Osteocyte (in vitro differentiated cells): Measurements from ENCODE around the gene PLCB4. TPM values are rescaled to one million over a fixed set of nuclear protein-coding genes. Genes with fewer than 3 reads are reported as not detected.
A peak's percentile ranks its signal among the peaks of the same experiment; 100 is the strongest.

ENCODE experiments used
- DNase-seq: peaks from one replicate; pipeline ENCODE4 v3.0.0; 2021; ENCODE audit warnings: mixed read lengths; ENCODE audit not compliant: unreplicated experiment; ENCODE audit errors: extremely low spot score
- H3K27ac Mint-ChIP-seq: one replicate; pipeline ENCODE4 v1.8.0; 2021; ENCODE audit warnings: mild to moderate bottlenecking, mixed read lengths; ENCODE audit not compliant: unreplicated experiment
- H3K27me3 Mint-ChIP-seq: one replicate; pipeline ENCODE4 v1.8.0; 2021; ENCODE audit warnings: mixed read lengths; ENCODE audit not compliant: unreplicated experiment
- H3K36me3 Mint-ChIP-seq: one replicate; pipeline ENCODE4 v1.8.0; 2021; ENCODE audit warnings: mixed read lengths; ENCODE audit not compliant: unreplicated experiment
- H3K4me1 Mint-ChIP-seq: one replicate; pipeline ENCODE4 v1.8.0; 2021; ENCODE audit warnings: mixed read lengths; ENCODE audit not compliant: unreplicated experiment
- H3K4me3 Mint-ChIP-seq: one replicate; pipeline ENCODE4 v1.8.0; 2021; ENCODE audit warnings: mild to moderate bottlenecking, moderate library complexity, mixed read lengths; ENCODE audit not compliant: unreplicated experiment
- H3K9me3 Mint-ChIP-seq: one replicate; pipeline ENCODE4 v1.8.0; 2021; ENCODE audit warnings: mixed read lengths; ENCODE audit not compliant: unreplicated experiment
- CTCF ChIP-seq: fragments of 200-600 bp; sonication (generic); IDR thresholded peaks from 2 replicates; pipeline ENCODE4 v1.5.0; 2021; ENCODE audit warnings: antibody characterized with exemption, mild to moderate bottlenecking, moderate library complexity
- total RNA-seq: library from RNA; stranded (reverse); gene quantifications from 2 replicates; pipeline ENCODE4 v1.2.1, GENCODE V29; 2021

PLCB4 gene
- total RNA-seq, 1 donor from 2014 or later = 5.3 TPM

DNA sequence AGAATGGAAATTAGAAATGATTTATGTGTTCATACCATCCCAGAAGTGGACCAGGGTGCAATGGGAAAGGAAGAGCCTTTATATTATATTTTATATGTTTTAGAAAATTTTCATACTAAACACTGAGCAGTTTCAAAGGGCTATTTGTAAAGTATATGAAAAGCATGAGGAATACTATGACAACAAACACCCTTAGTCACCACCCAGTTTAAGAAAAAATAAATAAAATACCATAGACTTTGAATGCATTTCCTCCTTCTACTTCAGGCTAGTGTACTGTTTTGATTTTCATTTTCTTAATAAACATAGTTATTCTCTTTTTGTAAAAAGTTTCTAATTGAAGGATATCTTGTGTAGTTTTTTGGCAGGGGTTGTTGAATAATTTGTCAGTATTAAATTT, 191.1 kb downstream of the PLCB4 start:
- no peaks in the 10 kb centered on the region for H3K9me3 Mint-ChIP-seq
- H3K4me1 Mint-ChIP-seq = peaks cover 15% of the 10 kb centered on the region
- no peak overlapping the region for H3K27ac Mint-ChIP-seq
- no peaks in the 10 kb centered on the region for H3K36me3 Mint-ChIP-seq
- no peak for TF ChIP-seq CTCF
- no peak for DNase-seq
- no peak overlapping the region for H3K4me3 Mint-ChIP-seq
- H3K27me3 Mint-ChIP-seq = no peaks in the 10 kb centered on the region

- no peaks in the 10 kb centered on the region for H3K27me3 Mint-ChIP-seq
- no peak for DNase-seq
- no peak for TF ChIP-seq CTCF
- H3K36me3 Mint-ChIP-seq = no peaks in the 10 kb centered on the region
- no peak overlapping the region for H3K27ac Mint-ChIP-seq
- H3K4me1 Mint-ChIP-seq = peaks cover 15% of the 10 kb centered on the region
- H3K9me3 Mint-ChIP-seq = no peaks in the 10 kb centered on the region
- no peak overlapping the region for H3K4me3 Mint-ChIP-seq
Observed at GRCh38 chr20:9261781-9262180, 192.9 kb downstream of the PLCB4 start.

GRCh38 chr20:9262653-9263194, 193.8 kb downstream of the PLCB4 start:
- Mint-ChIP-seq H3K4me1 (peaks cover 15% of the 10 kb centered on the region), H3K27ac (peak overlapping the region; percentile 64), H3K4me3 (no peak overlapping the region), H3K27me3 (no peaks in the 10 kb centered on the region), H3K36me3 (no peaks in the 10 kb centered on the region), H3K9me3 (no peaks in the 10 kb centered on the region)
- no peak for DNase-seq
- no peak for TF ChIP-seq CTCF

DNA sequence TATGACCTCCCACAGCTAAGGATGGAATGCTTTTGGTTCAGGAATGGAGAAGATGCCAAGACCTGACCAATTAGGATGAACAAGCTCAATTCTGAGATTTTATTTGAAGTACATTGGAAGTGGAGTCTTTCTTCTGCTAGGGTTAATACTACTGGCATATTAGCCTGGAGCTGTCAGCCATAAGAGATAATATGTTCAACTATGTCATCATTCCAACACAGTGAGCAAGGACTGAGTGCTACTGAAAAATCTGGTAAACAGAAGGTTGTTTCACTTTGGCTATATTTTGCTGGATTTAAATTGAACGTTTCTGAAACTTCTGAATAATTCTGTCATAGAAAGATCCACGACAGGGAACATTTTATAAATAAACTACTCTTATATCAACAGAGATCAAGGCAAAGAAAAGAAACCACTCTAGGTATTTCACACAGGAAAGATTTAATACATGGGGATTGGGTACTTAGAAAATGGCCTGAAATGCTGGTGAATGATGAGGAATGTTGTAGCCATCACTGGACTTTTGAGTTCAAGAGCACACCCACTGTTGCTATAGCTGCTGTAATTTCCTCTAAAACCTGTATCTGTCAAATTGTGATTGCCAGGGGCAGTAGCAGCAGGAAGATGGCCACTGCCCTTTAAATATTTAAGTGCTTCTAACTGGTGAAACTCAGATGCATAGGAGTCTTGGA, 200.5 kb downstream of the PLCB4 start:
- H3K4me1 Mint-ChIP-seq = peaks cover 35% of the 10 kb centered on the region
- no peaks in the 10 kb centered on the region for H3K27me3 Mint-ChIP-seq
- no peak for DNase-seq
- H3K9me3 Mint-ChIP-seq = peaks cover 4% of the 10 kb centered on the region
- TF ChIP-seq CTCF = no peak
- peak overlapping the region; percentile 56 for H3K27ac Mint-ChIP-seq
- H3K4me3 Mint-ChIP-seq = no peak overlapping the region
- H3K36me3 Mint-ChIP-seq = no peaks in the 10 kb centered on the region

- Mint-ChIP-seq H3K36me3 (no peaks in the 10 kb centered on the region), H3K9me3 (peaks cover 8% of the 10 kb centered on the region), H3K27ac (peak overlapping the region; percentile 69), H3K4me3 (no peak overlapping the region), H3K4me1 (peaks cover 35% of the 10 kb centered on the region), H3K27me3 (no peaks in the 10 kb centered on the region)
- no peak for TF ChIP-seq CTCF
- no peak for DNase-seq
Observed at GRCh38 chr20:9270831-9271230, 201.9 kb downstream of the PLCB4 start.
